Heart right ventricle (tissue), 16 donors: ENCODE results near the gene UBE3B. TPM values are rescaled to one million over a fixed set of nuclear protein-coding genes. Genes with fewer than 3 reads are reported as not detected.

Experiments used
- ATAC-seq, 8 donors: fragments of 200-7000 bp; cut with Tn5 transposase; one replicate each; pipeline ENCODE4 v1.9.1; 2020; ENCODE audit warnings: mild to moderate bottlenecking in 8 of 8, moderate library complexity in 8 of 8, moderate number of reproducible peaks in 1 of 8
- DNase-seq, 2 donors: peaks; one replicate each; pipeline ENCODE4 v3.0.0-alpha.2; 2020
- H3K27ac ChIP-seq, 10 donors: fragments of 200-600 bp; sonication (generic) in 2 of 10; one replicate each; pipeline versions ENCODE4 v1.5.0 to v1.8.0; 2020 to 2022; ENCODE audit warnings: mild to moderate bottlenecking in 3 of 10
- H3K27me3 ChIP-seq, 7 donors: fragments of 200-600 bp; one replicate each; pipeline ENCODE4 v1.8.0; 2021 to 2022; ENCODE audit warnings: mild to moderate bottlenecking in 2 of 7
- H3K36me3 ChIP-seq, 9 donors: fragments of 200-600 bp; sonication (generic) in 1 of 9; one replicate each; pipeline versions ENCODE4 v1.5.0 to v1.8.0; 2020 to 2022; ENCODE audit warnings: mild to moderate bottlenecking in 2 of 9
- H3K4me1 ChIP-seq, 9 donors: fragments of 200-600 bp; sonication (generic) in 1 of 9; one replicate each; pipeline versions ENCODE4 v1.5.0 to v1.8.0; 2020 to 2022; ENCODE audit warnings: mild to moderate bottlenecking in 4 of 9
- H3K4me3 ChIP-seq, 10 donors: fragments of 200-600 bp; sonication (generic) in 2 of 10; one replicate each; pipeline versions ENCODE4 v1.5.0 to v1.8.0; 2020 to 2022; ENCODE audit warnings: mild to moderate bottlenecking in 7 of 10, moderate library complexity in 2 of 10
- H3K9me3 ChIP-seq, 11 donors: fragments of 200-600 bp in 10 of 11; sonication (generic) in 2 of 11; one replicate each; pipeline versions ENCODE4 v1.5.0 to v1.8.0; 2013 to 2022; ENCODE audit warnings: mild to moderate bottlenecking in 2 of 11, control low read depth in 1 of 11, moderate library complexity in 1 of 11
- WGBS, 2 donors: extraction: QIAGEN DNeasy Blood & Tissue Kit; methylation state at CpG; one replicate each; pipeline ENCODE4 v1.1.7; 2013; ENCODE audit warnings: inconsistent platforms in 1 of 2; 5-methylcytosine and 5-hydroxymethylcytosine counted together
- intact Hi-C, 10 donors: fragments of 100-400 bp; cut with DNase I; formaldehyde crosslinking; loops; one replicate each; pipeline versions ENCODE4 v1.11.1 to v1.14.2; 2022
- polyA plus RNA-seq, 2 donors: library from polyadenylated mRNA; stranded (reverse); fragments of 200-250 nt; gene quantifications; one replicate each; pipeline ENCODE4 v1.2.3, GENCODE V29; 2013
- total RNA-seq, 10 donors: library from RNA; stranded (reverse); fragmentation: NEBNext Ultra II Directional in 3 of 10; extraction: Animal tissue kit (Norgen Biotek cat#: 25700) in 3 of 10; gene quantifications; one replicate each; pipeline versions ENCODE4 v1.2.1 to v1.2.4, GENCODE V29; 2021 to 2023
- TF ChIP-seq, protein P1 (sequence below), 9 donors: fragments of 200-600 bp; sonication (generic) in 2 of 9; IDR thresholded peaks; one replicate each; pipeline versions ENCODE4 v1.5.0 to v1.8.0; 2021 to 2022; ENCODE audit warnings: antibody characterized with exemption in 9 of 9, mild to moderate bottlenecking in 5 of 9, moderate library complexity in 1 of 9
- donor health status: Arrhythmogenic right ventricular cardiomyopathy.
- donor health status: ischemic (EF 13 %, LVEDD 7.1; RV severe dilation, severe dysfunction).
- donor health status: healthy with polysubstance abuse.
- donor health status: DM: no; HTN: yes; CAD: no.
- donor health status: DM: no; HTN: no; CAD: no.
- donor health status: ischemic (EF 25% LVEDD 6.9; RV normal size, moderate dysfunction).
- donor health status: ischemic (EF 25% LVEDD 5.7; RV mildly dilated, moderate dysfunction).
- donor health status: healthy.
- donor health status: DM: yes; HTN: yes; CAD: no.
- donor health status: Ischemic cardiomyopathy.
- donor health status: ischemic (EF 35%, LVEDD 5.7; RV mildly dilated, moderate dysfunction).
- donor health status: nonischemic (EF 11% LVEDD 7.7; RV severe dilation, severe dysfunction).
- donor health status: DM: yes; HTN: yes; CAD: no.
- donor health status: PGD.
- donor health status: ischemic (EF 29% LVEDD 5.4; RV normal size, mild dysfunction).
- donor health status: nonischemic (EF 23%, LVEDD 6.1; RV moderate dilation, normal function).

The UBE3B gene
- total and polyA plus RNA-seq, 12 donors = 13.7 to 58.8 (median 55.5) TPM

DNA sequence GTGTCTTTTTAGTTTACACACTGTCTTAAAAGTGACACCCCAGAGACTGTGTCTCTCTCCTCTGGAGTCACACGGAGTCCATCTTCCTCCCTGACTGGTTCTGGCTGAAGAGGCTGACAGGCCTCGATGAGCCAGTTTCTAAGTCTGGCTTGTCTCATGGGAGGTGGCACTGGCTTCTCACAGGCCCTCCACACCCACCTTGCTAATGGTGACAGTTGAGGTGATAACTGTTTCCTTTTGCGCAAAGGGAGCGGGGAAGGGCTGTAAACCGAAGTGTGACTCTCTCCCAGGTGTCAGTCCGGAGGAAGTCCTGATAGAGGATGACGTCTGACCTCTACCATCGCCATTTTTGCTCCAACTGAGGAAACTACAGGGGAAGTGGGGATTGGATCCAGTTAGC is 30.6 kb upstream of the UBE3B start:
- no peaks in the 10 kb centered on the region for H3K27me3 ChIP-seq
- H3K9me3 ChIP-seq = no peaks in the 10 kb centered on the region
- no peak overlapping the region for H3K4me3 ChIP-seq
- peak overlapping the region in 9 of 10 donors; percentile 0 to 72 (median 37) for H3K27ac ChIP-seq
- intact Hi-C loops = loop anchor here in 1 of 10 donors (2.0 kb wide), 1 partner anchor 16 kb away; no protein-coding TSS in a partner anchor
- TF ChIP-seq, protein P1, sequence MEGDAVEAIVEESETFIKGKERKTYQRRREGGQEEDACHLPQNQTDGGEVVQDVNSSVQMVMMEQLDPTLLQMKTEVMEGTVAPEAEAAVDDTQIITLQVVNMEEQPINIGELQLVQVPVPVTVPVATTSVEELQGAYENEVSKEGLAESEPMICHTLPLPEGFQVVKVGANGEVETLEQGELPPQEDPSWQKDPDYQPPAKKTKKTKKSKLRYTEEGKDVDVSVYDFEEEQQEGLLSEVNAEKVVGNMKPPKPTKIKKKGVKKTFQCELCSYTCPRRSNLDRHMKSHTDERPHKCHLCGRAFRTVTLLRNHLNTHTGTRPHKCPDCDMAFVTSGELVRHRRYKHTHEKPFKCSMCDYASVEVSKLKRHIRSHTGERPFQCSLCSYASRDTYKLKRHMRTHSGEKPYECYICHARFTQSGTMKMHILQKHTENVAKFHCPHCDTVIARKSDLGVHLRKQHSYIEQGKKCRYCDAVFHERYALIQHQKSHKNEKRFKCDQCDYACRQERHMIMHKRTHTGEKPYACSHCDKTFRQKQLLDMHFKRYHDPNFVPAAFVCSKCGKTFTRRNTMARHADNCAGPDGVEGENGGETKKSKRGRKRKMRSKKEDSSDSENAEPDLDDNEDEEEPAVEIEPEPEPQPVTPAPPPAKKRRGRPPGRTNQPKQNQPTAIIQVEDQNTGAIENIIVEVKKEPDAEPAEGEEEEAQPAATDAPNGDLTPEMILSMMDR (IDR thresholded peaks at IDR 0.05) = no peak
- 43 to 58% methylated on average over 8 of the region's 8 CpGs for whole genome bisulfite sequencing, 2 donors
- peak; percentile 27 to 86 (median 74) for ATAC-seq
- DNase-seq = no peak
- H3K36me3 ChIP-seq = peaks cover 0 to 84% (median 39%) of the 10 kb centered on the region in 9 donors
- peaks cover 3 to 38% (median 22%) of the 10 kb centered on the region in 9 donors for H3K4me1 ChIP-seq

DNA sequence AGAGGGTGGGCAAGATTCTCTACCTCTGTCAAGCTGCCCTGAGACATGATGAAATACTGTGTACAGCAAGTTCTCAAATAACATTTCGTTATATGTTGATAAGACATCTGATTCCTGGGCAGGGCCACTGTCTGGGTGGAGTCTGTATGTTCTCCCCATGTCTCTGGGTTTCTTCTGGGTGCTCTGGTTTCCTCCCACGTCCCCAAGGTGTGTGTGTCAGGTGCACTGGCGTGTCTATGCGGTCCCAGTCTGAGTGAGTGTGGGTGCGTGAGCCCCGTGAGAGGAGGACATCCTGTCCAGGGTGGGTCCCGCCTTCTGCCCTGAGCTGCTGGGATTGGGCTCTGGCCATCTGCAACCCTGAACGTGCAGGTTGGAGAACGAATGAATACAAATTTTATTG is 30.0 kb upstream of the UBE3B start:
- intact Hi-C loops = loop anchor here in 1 of 10 donors (2.0 kb wide), 1 partner anchor 15 kb away; no protein-coding TSS in a partner anchor
- DNase-seq (no peak), ATAC-seq (peak in 1 of 8 donors; percentile 4)
- no peaks in the 10 kb centered on the region for H3K9me3 ChIP-seq
- H3K27me3 ChIP-seq = no peaks in the 10 kb centered on the region
- peaks cover 3 to 38% (median 22%) of the 10 kb centered on the region in 9 donors for H3K4me1 ChIP-seq
- peaks cover 0 to 91% (median 39%) of the 10 kb centered on the region in 9 donors for H3K36me3 ChIP-seq
- WGBS, 2 donors = 77 to 80% methylated on average over 9 of the region's 9 CpGs
- H3K4me3 ChIP-seq = no peak overlapping the region
- TF ChIP-seq, protein P1 (IDR thresholded peaks at IDR 0.05) = no peak
- H3K27ac ChIP-seq = peak overlapping the region in 8 of 10 donors; percentile 0 to 72 (median 40)

DNA sequence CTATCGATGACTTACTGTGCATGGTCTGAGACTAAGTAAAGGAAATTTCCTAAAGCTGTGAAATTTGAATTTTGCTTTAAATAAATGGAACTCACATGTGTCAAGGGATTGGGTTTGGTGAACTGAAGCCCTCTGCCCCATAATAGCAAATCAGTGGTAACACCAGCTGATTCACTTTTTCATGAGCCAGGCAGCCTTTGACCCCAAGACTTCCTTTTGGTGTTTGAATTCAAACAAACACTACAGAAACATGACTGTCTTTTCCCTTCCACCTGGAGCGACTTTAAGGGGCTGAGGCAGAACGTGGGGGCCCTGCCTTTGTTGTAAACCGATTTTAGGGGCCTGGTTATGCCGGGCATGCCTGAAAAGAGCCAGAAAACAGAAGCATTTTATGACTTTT is 29.2 kb upstream of the UBE3B start:
- ATAC-seq = no peak

DNA sequence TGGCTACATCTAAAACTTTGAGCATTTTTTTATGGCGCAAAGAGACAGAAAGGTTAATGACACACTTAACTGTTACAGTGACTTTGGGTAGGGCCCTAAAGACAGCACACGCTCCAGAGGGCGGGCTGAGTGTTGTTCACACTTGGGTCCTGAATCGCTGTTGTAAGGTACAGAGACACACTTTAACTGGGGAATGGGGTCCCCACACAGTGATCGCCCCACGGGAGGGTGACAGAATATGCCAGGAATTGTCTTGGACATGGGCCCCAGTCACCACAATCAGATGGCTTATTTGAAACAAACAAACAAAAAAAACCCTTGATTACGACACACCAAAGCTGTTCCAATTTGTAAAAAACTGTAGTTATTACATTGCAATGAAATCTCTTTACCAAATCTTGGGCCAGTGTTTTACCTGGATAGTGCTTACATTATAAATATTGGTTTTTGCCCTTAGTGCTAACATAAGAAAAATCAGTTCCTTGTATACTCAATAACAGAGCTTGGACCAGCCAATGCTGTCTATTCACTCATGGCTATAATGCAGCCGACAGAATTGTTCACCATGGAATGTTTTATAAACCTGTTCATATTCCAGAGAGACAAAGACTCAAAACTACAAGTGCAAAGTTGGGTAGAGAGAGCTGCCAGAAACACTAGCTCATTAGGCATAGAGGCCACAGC is 28.6 kb upstream of the UBE3B start:
- H3K4me3 ChIP-seq = no peak overlapping the region
- ATAC-seq (no peak), DNase-seq (no peak)
- H3K36me3 ChIP-seq = peaks cover 0 to 98% (median 51%) of the 10 kb centered on the region in 9 donors
- H3K27ac ChIP-seq = no peak overlapping the region
- intact Hi-C loops = no loop called here
- 94 to 97% methylated on average over 8 of the region's 8 CpGs for WGBS, 2 donors
- H3K4me1 ChIP-seq = peaks cover 3 to 31% (median 17%) of the 10 kb centered on the region in 9 donors
- H3K27me3 ChIP-seq = no peaks in the 10 kb centered on the region
- TF ChIP-seq, protein P1 (IDR thresholded peaks at IDR 0.05) = no peak
- H3K9me3 ChIP-seq = no peaks in the 10 kb centered on the region

More for the DNA sequence above, 29.2 kb upstream of the UBE3B start:
- H3K27ac ChIP-seq = no peak overlapping the region
- WGBS, 2 donors = 84 to 89% methylated on average over 5 of the region's 5 CpGs
- H3K36me3 ChIP-seq = peaks cover 0 to 98% (median 47%) of the 10 kb centered on the region in 9 donors
- H3K4me1 ChIP-seq = peaks cover 3 to 37% (median 22%) of the 10 kb centered on the region in 9 donors
- TF ChIP-seq, protein P1 (IDR thresholded peaks at IDR 0.05) = no peak
- intact Hi-C loops = no loop called here
- no peak for DNase-seq
- H3K27me3 ChIP-seq = no peaks in the 10 kb centered on the region
- H3K4me3 ChIP-seq = no peak overlapping the region
- H3K9me3 ChIP-seq = no peaks in the 10 kb centered on the region
